GM18951 (cell line): ENCODE data around the gene VPS13D.

Experiments used
- POLR2A ChIP-seq: IDR thresholded peaks from 4 replicates; pipeline ENCODE4 v1.6.1; 2011; ENCODE audit warnings: mild to moderate bottlenecking; ENCODE audit not compliant: insufficient read length, insufficient read depth; ENCODE audit errors: extremely low read depth
- in situ Hi-C: fragments of 300-500 bp; cut with MboI; formaldehyde crosslinking; loops from one replicate; pipeline ENCODE4 v1.12.0; 2022; ENCODE audit warnings: low sequenced_read_pairs, mixed read lengths, inconsistent platforms; ENCODE audit not compliant: unreplicated experiment

VPS13D gene

GRCh38 chr1:12400027-12400693 is 170.3 kb downstream of the VPS13D start:
- no peak for TF ChIP-seq POLR2A
- in situ Hi-C loops, result no loop called here

GRCh38 chr1:12402159-12402673 is 172.4 kb downstream of the VPS13D start:
- in situ Hi-C loops, result no loop called here

GRCh38 chr1:12402842-12403241 is 173.0 kb downstream of the VPS13D start:
- in situ Hi-C loops, result no loop called here
- TF ChIP-seq POLR2A, result no peak

More at GRCh38 chr1:12402159-12402673, 172.4 kb downstream of the VPS13D start:
- no peak for TF ChIP-seq POLR2A

GRCh38 chr1:12404918-12405317 is 175.1 kb downstream of the VPS13D start:
- no peak for TF ChIP-seq POLR2A
- in situ Hi-C loops, result no loop called here

GRCh38 chr1:12405325-12406210 is 175.7 kb downstream of the VPS13D start:
- in situ Hi-C loops, result no loop called here

GRCh38 chr1:12406211-12407021 is 176.6 kb downstream of the VPS13D start:
- in situ Hi-C loops, result no loop called here
- TF ChIP-seq POLR2A, result no peak

More at GRCh38 chr1:12405325-12406210, 175.7 kb downstream of the VPS13D start:
- no peak for TF ChIP-seq POLR2A

- TF ChIP-seq POLR2A, result no peak
- in situ Hi-C loops, result no loop called here
These were observed 177.5 kb downstream of the VPS13D start for GRCh38 chr1:12407050-12407961.

GRCh38 chr1:12407962-12408454 is 178.2 kb downstream of the VPS13D start:
- in situ Hi-C loops, result no loop called here

GRCh38 chr1:12408662-12409061 is 178.8 kb downstream of the VPS13D start:
- TF ChIP-seq POLR2A, result no peak
- in situ Hi-C loops, result no loop called here

More at GRCh38 chr1:12407962-12408454, 178.2 kb downstream of the VPS13D start:
- TF ChIP-seq POLR2A, result no peak

- TF ChIP-seq POLR2A, result no peak
- in situ Hi-C loops, result no loop called here
These were observed 179.9 kb downstream of the VPS13D start for GRCh38 chr1:12409681-12410080.

- in situ Hi-C loops, result no loop called here
These were observed 180.5 kb downstream of the VPS13D start for GRCh38 chr1:12410351-12410750.

GRCh38 chr1:12411098-12411497 is 181.3 kb downstream of the VPS13D start:
- in situ Hi-C loops, result no loop called here
- no peak for TF ChIP-seq POLR2A

More at GRCh38 chr1:12410351-12410750, 180.5 kb downstream of the VPS13D start:
- TF ChIP-seq POLR2A, result no peak
